ENCODE measurements around the gene GAS1.

Gene GAS1

DNA sequence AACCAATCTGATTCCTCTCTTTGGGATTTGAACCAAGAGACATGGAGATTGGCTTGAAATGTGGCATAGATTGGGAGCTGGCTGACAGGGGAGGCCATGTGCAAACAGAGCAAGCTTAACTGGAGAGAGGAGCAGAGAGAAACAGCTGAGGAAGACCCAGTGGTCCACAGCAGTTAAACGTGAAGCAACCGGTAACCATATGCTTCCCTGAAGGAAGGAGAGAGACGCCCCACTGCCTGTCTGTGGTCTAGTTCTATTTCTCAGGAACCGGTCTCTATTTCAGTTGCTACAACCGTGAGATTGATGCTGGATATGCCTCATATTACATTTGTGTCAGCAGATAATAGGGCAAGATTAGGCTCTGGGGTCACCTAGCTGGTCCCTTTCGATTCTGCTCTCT is 13.6 kb upstream of the GAS1 start:
- no peak for DNase-seq (ENCODE audit: extremely low spot score)
- CTCF ChIA-PET = interaction anchor here (1.0 kb wide), 1 partner anchor 13 kb away, joined by 3 read pairs; no protein-coding TSS in a partner anchor
- POLR2A ChIA-PET = interaction anchor here (0.6 kb wide), 1 partner anchor 36 kb away, joined by 3 read pairs; no protein-coding TSS in a partner anchor
- TF ChIP-seq LEF1 (IDR thresholded peaks at IDR 0.05; ENCODE audit: borderline replicate concordance) = no peak
- no peak for TF ChIP-seq HDGF (IDR thresholded peaks at IDR 0.05; ENCODE audit: borderline replicate concordance)
- TF ChIP-seq BHLHE40 (IDR thresholded peaks at IDR 0.05; ENCODE audit: borderline replicate concordance) = no peak
- no peak for TF ChIP-seq ARNT (IDR thresholded peaks at IDR 0.05)
- TF ChIP-seq NFRKB (IDR thresholded peaks at IDR 0.05) = no peak
- no peak for TF ChIP-seq TARDBP (IDR thresholded peaks at IDR 0.05)
- no peak for TF ChIP-seq L3MBTL2 (conservative IDR thresholded peaks at IDR 0.05)

DNA sequence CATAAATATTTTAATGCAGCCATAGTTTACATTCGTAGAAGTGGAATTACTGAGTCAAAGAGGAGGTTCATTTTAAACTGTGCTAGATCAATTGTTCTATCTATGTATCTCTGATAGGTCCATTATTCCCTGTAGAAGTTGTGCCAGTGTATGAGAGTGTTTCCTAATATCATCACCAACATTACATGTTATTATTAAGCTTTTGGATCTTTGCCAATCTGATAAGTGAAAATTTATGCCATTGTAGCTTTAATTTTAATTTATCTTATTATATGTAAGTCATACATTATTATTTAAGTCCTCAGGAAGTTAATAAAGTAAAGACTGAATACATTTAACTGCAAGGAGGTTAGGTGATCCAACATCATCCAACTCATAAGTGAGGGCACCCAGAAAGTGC is 10.9 kb upstream of the GAS1 start:
- no peak for DNase-seq (ENCODE audit: extremely low spot score)
- TF ChIP-seq NFRKB (IDR thresholded peaks at IDR 0.05) (no peak), FOXA1 (IDR thresholded peaks at IDR 0.05) (no peak), ARNT (IDR thresholded peaks at IDR 0.05) (no peak), LEF1 (IDR thresholded peaks at IDR 0.05; ENCODE audit: borderline replicate concordance) (no peak), ZNF384 (IDR thresholded peaks at IDR 0.05) (no peak), SP1 (IDR thresholded peaks at IDR 0.05) (no peak), SUZ12 (IDR thresholded peaks at IDR 0.05) (no peak), FOXM1 (IDR thresholded peaks at IDR 0.05; ENCODE audit: borderline replicate concordance) (no peak), FOXK2 (IDR thresholded peaks at IDR 0.05) (no peak), BHLHE40 (IDR thresholded peaks at IDR 0.05; ENCODE audit: borderline replicate concordance) (no peak), TARDBP (IDR thresholded peaks at IDR 0.05) (no peak), CTBP1 (IDR thresholded peaks at IDR 0.05; ENCODE audit: borderline replicate concordance) (no peak), ELF4 (IDR thresholded peaks at IDR 0.05) (no peak), HDGF (IDR thresholded peaks at IDR 0.05; ENCODE audit: borderline replicate concordance) (no peak), L3MBTL2 (conservative IDR thresholded peaks at IDR 0.05) (no peak)
- TF ChIP-seq, protein P1, sequence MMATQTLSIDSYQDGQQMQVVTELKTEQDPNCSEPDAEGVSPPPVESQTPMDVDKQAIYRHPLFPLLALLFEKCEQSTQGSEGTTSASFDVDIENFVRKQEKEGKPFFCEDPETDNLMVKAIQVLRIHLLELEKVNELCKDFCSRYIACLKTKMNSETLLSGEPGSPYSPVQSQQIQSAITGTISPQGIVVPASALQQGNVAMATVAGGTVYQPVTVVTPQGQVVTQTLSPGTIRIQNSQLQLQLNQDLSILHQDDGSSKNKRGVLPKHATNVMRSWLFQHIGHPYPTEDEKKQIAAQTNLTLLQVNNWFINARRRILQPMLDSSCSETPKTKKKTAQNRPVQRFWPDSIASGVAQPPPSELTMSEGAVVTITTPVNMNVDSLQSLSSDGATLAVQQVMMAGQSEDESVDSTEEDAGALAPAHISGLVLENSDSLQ (IDR thresholded peaks at IDR 0.05) = no peak
- ChIA-PET CTCF (no interaction called here), POLR2A (no interaction called here)

DNA sequence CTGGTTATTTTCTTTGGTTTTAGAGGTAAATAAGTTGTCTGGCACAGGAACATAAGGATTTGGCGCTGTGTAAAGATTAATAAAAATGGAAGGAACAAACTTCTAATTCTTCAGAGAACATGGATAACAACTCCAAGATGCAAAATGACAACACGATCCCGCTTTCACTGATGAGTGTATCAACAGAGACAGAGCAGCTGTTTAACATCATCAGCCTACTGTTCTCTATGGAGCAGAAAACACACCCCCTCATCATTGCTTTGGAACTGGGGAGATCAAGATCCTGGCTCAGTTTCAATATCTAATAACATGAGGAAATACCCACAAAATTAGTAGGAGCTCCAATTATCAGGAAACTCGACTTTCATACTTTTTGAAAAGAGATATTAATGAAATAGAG is 8.3 kb upstream of the GAS1 start:
- TF ChIP-seq FOXA1 (IDR thresholded peaks at IDR 0.05) (no peak), ARNT (IDR thresholded peaks at IDR 0.05) (no peak), BHLHE40 (IDR thresholded peaks at IDR 0.05; ENCODE audit: borderline replicate concordance) (no peak), CTBP1 (IDR thresholded peaks at IDR 0.05; ENCODE audit: borderline replicate concordance) (no peak), L3MBTL2 (conservative IDR thresholded peaks at IDR 0.05) (no peak), LEF1 (IDR thresholded peaks at IDR 0.05; ENCODE audit: borderline replicate concordance) (no peak), SP1 (IDR thresholded peaks at IDR 0.05) (no peak), ZNF384 (IDR thresholded peaks at IDR 0.05) (no peak), TARDBP (IDR thresholded peaks at IDR 0.05) (no peak), FOXK2 (IDR thresholded peaks at IDR 0.05) (no peak), ELF4 (IDR thresholded peaks at IDR 0.05) (no peak), NFRKB (IDR thresholded peaks at IDR 0.05) (no peak), SUZ12 (IDR thresholded peaks at IDR 0.05) (no peak), HDGF (IDR thresholded peaks at IDR 0.05; ENCODE audit: borderline replicate concordance) (no peak), FOXM1 (IDR thresholded peaks at IDR 0.05; ENCODE audit: borderline replicate concordance) (no peak)
- TF ChIP-seq, protein P1 (IDR thresholded peaks at IDR 0.05) = no peak
- POLR2A ChIA-PET = no interaction called here
- DNase-seq (ENCODE audit: extremely low spot score) = no peak
- CTCF ChIA-PET = no interaction called here

GRCh38 chr9:86955042-86955441 is 7.7 kb upstream of the GAS1 start:
- POLR2A ChIA-PET = no interaction called here
- TF ChIP-seq LEF1 (IDR thresholded peaks at IDR 0.05; ENCODE audit: borderline replicate concordance) (no peak), L3MBTL2 (conservative IDR thresholded peaks at IDR 0.05) (no peak), NFRKB (IDR thresholded peaks at IDR 0.05) (no peak), FOXK2 (IDR thresholded peaks at IDR 0.05) (no peak), ARNT (IDR thresholded peaks at IDR 0.05) (no peak), TARDBP (IDR thresholded peaks at IDR 0.05) (no peak), ELF4 (IDR thresholded peaks at IDR 0.05) (no peak), SUZ12 (IDR thresholded peaks at IDR 0.05) (no peak), HDGF (IDR thresholded peaks at IDR 0.05; ENCODE audit: borderline replicate concordance) (no peak), BHLHE40 (IDR thresholded peaks at IDR 0.05; ENCODE audit: borderline replicate concordance) (no peak), ZNF384 (IDR thresholded peaks at IDR 0.05) (no peak), FOXA1 (IDR thresholded peaks at IDR 0.05) (no peak), SP1 (IDR thresholded peaks at IDR 0.05) (no peak), FOXM1 (IDR thresholded peaks at IDR 0.05; ENCODE audit: borderline replicate concordance) (no peak), CTBP1 (IDR thresholded peaks at IDR 0.05; ENCODE audit: borderline replicate concordance) (no peak)
- TF ChIP-seq, protein P1 (IDR thresholded peaks at IDR 0.05) = no peak

DNA sequence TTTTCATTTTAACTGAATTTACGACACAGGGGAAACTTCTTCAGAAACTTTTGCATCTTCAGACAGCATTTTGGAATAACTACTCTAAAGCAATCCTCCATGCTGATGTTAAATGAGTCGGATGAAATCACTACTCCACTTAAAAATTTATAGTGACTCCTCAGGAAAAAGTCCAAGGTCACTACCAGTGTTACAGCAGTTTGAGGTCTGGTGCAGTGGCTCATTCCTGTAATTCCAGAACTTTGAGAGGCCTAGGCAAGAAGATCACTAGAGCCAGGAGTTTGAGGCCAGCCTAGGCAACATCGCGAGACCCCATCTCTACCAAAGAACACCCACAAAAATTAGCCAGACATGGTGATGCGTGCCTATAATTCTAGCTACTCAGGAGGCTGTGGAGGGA is 5.9 kb upstream of the GAS1 start:
- CTCF ChIA-PET = no interaction called here
- POLR2A ChIA-PET = no interaction called here
- no peak for TF ChIP-seq BHLHE40 (IDR thresholded peaks at IDR 0.05; ENCODE audit: borderline replicate concordance)
- no peak for TF ChIP-seq FOXA1 (IDR thresholded peaks at IDR 0.05)
- TF ChIP-seq SUZ12 (IDR thresholded peaks at IDR 0.05) = no peak
- no peak for TF ChIP-seq TARDBP (IDR thresholded peaks at IDR 0.05)
- TF ChIP-seq SP1 (IDR thresholded peaks at IDR 0.05) = no peak
- TF ChIP-seq NFRKB (IDR thresholded peaks at IDR 0.05) = no peak
- TF ChIP-seq, protein P1 (IDR thresholded peaks at IDR 0.05) = no peak
- no peak for TF ChIP-seq LEF1 (IDR thresholded peaks at IDR 0.05; ENCODE audit: borderline replicate concordance)
- no peak for TF ChIP-seq HDGF (IDR thresholded peaks at IDR 0.05; ENCODE audit: borderline replicate concordance)
- no peak for TF ChIP-seq L3MBTL2 (conservative IDR thresholded peaks at IDR 0.05)
- TF ChIP-seq ELF4 (IDR thresholded peaks at IDR 0.05) = no peak
- no peak for TF ChIP-seq ARNT (IDR thresholded peaks at IDR 0.05)
- no peak for TF ChIP-seq FOXK2 (IDR thresholded peaks at IDR 0.05)
- TF ChIP-seq CTBP1 (IDR thresholded peaks at IDR 0.05; ENCODE audit: borderline replicate concordance) = no peak
- TF ChIP-seq FOXM1 (IDR thresholded peaks at IDR 0.05; ENCODE audit: borderline replicate concordance) = no peak
- no peak for TF ChIP-seq ZNF384 (IDR thresholded peaks at IDR 0.05)
- DNase-seq (ENCODE audit: extremely low spot score) = no peak

More at GRCh38 chr9:86955042-86955441, 7.7 kb upstream of the GAS1 start:
- CTCF ChIA-PET = no interaction called here
- no peak for DNase-seq (ENCODE audit: extremely low spot score)
